ENCODE data around the gene NOP10. TPM values are rescaled to one million over a fixed set of nuclear protein-coding genes. Genes with fewer than 3 reads are reported as not detected.
A peak's percentile ranks its signal among the peaks of the same experiment; 100 is the strongest.

Gene NOP10
- total and polyA plus RNA-seq, 7 experiments from 2014 or later = 31.9 to 371 (median 77.8) TPM

DNA sequence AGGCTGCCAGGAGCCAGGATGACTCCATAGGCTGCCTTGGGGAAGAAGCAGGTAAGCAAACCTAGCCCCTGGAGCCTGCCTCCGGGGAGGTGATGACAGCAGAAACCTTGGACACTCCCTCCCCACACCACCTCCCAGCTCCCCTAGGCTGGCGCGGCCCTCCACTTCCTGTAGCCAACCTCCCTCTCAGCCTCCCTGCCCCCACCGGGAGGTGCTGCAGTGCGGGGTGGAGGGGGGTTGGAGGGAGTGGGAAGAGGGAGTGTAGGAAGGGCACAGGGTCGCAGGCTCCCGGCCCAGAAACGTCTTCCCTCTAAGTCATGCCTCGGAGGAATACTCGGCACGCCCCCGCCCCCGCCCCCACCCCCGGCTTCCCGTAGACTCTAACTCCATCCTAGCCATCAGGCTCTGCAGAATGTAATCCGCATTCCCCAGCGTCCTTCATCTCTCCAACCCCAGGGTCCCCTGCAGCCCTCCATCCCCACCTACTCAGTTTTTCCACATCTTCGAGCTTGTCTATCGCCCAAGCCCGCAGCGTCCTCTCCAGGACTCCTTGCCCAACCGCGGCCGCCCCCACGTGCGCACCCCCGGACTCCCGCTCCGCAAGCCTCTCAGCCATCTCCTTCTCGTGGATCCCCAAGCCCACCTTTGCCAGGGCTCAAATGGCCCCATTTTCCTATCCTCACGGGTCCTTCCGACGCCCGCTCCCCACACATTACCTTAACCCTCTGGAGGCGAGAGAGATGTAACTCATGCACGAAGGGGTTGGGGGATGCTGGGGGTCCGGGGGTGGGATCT is 23.5 kb upstream of the NOP10 start:
- peaks cover 0 to 2% (median 0%) of the 10 kb centered on the region in 11 donors for H3K9me3 Mint-ChIP-seq
- CTCF ChIA-PET = interaction anchor here (0.6 to 3.5 kb wide), 19 partner anchors 12 to 309 kb away, joined by 3 to 68 read pairs (median 4); partner anchors contain the start of genes EMC4, GOLGA8B, NOP10 and NUTM1
- ATAC-seq = peak; percentile 0

DNA sequence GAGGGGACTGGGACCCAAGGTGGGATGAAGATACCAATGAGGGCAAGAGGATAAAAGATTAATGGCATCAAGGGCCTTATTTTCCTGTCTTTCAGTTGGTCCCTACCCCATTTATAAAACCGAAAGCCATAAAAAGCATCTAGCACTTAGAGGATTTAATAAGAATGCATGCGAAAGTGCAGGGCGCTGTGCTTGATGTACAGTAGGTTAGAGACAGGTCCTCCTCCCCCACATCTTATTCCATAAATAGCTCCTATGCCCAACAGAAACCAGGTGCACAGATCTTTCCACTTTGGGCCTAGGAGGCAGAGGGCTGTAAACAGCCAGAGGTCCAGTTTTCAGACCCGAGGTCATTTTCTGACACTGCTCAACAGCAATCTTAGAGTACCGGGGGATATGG is 22.9 kb upstream of the NOP10 start:
- ChIA-PET CTCF (interaction anchor here (0.8 to 3.5 kb wide), 4 partner anchors 21 to 125 kb away, joined by 3 to 68 read pairs (median 16); partner anchors contain the start of genes NOP10, NUTM1 and SLC12A6), POLR2A (interaction anchor here (0.6 to 5.1 kb wide), 7 partner anchors 11 to 143 kb away, joined by 3 to 49 read pairs (median 3); partner anchors contain the start of genes NOP10, NUTM1 and SLC12A6)
- ATAC-seq (no peak), DNase-seq (peak in 1 of 9 donors; percentile 5)
- H3K4me3 Mint-ChIP-seq = peak overlapping the region; percentile 94 to 99 (median 96)
- H3K4me1 Mint-ChIP-seq = peaks cover 5 to 44% (median 27%) of the 10 kb centered on the region in 7 donors
- no peaks in the 10 kb centered on the region for H3K27me3 Mint-ChIP-seq
- peak overlapping the region; percentile 82 for H3K4me3 ChIP-seq (ENCODE audit: low read length)
- intact Hi-C loops (cut with micrococcal nuclease) = loop anchor here (2.0 to 10.0 kb wide), 3 partner anchors 121 to 603 kb away; partner anchors contain the start of genes AQR (in 1 of the 2) and AVEN (in 1 of the 2)
- peaks cover 0 to 20% (median 10%) of the 10 kb centered on the region in 5 donors for H3K36me3 Mint-ChIP-seq
- H3K27ac Mint-ChIP-seq = peak overlapping the region; percentile 38 to 94 (median 86)
- H3K4me1 ChIP-seq (ENCODE audit: control insufficient read depth in 2 of 2, insufficient read depth in 2 of 2, low read length in 2 of 2) = peaks cover 13 to 17% of the 10 kb centered on the region in 2 donors
- peaks cover 0 to 2% (median 0%) of the 10 kb centered on the region in 11 donors for H3K9me3 Mint-ChIP-seq
- H3K27ac ChIP-seq (ENCODE audit: low read depth, low read length) = peak overlapping the region; percentile 68
- H3K36me3 ChIP-seq (ENCODE audit: control insufficient read depth in 2 of 3, insufficient read depth in 3 of 3, low read length in 3 of 3) = peaks cover 0 to 27% (median 0%) of the 10 kb centered on the region in 3 experiments
- H3K27me3 ChIP-seq (ENCODE audit: control insufficient read depth in 2 of 2, insufficient read depth in 2 of 2, low read length in 2 of 2) = no peaks in the 10 kb centered on the region
- no peaks in the 10 kb centered on the region for H3K9me3 ChIP-seq (ENCODE audit: control insufficient read depth in 2 of 3, low read length in 3 of 3)

More for the DNA sequence above, 23.5 kb upstream of the NOP10 start:
- peak overlapping the region; percentile 68 for H3K27ac ChIP-seq (ENCODE audit: low read depth, low read length)
- peaks cover 13 to 17% of the 10 kb centered on the region in 2 donors for H3K4me1 ChIP-seq (ENCODE audit: control insufficient read depth in 2 of 2, insufficient read depth in 2 of 2, low read length in 2 of 2)
- H3K9me3 ChIP-seq (ENCODE audit: control insufficient read depth in 2 of 3, low read length in 3 of 3) = no peaks in the 10 kb centered on the region
- POLR2A ChIA-PET = interaction anchor here (1.0 to 5.1 kb wide), 12 partner anchors 8 to 328 kb away, joined by 3 to 49 read pairs (median 10); partner anchors contain the start of genes AVEN, EMC4, GOLGA8B and NOP10
- H3K27me3 ChIP-seq (ENCODE audit: control insufficient read depth in 2 of 2, insufficient read depth in 2 of 2, low read length in 2 of 2) = no peaks in the 10 kb centered on the region
- Mint-ChIP-seq H3K4me3 (peak overlapping the region; percentile 94 to 99 (median 96)), H3K27ac (peak overlapping the region; percentile 83 to 94 (median 88)), H3K27me3 (no peaks in the 10 kb centered on the region), H3K4me1 (peaks cover 5 to 44% (median 27%) of the 10 kb centered on the region in 7 donors), H3K36me3 (peaks cover 0 to 18% (median 5%) of the 10 kb centered on the region in 5 donors)
- H3K4me3 ChIP-seq (ENCODE audit: low read length) = peak overlapping the region; percentile 82
- H3K36me3 ChIP-seq (ENCODE audit: control insufficient read depth in 2 of 3, insufficient read depth in 3 of 3, low read length in 3 of 3) = peaks cover 0 to 21% (median 0%) of the 10 kb centered on the region in 3 experiments
- peak in 8 of 9 donors; percentile 22 to 66 (median 34) for DNase-seq
- intact Hi-C loops (cut with micrococcal nuclease) = loop anchor here (1.0 to 10.0 kb wide), 18 partner anchors 23 to 622 kb away; partner anchors contain the start of genes EMC7 (in 2 of the 2), GOLGA8B (in 2 of the 2), KATNBL1 (in 2 of the 2) and NOP10 (in 2 of the 2)

DNA sequence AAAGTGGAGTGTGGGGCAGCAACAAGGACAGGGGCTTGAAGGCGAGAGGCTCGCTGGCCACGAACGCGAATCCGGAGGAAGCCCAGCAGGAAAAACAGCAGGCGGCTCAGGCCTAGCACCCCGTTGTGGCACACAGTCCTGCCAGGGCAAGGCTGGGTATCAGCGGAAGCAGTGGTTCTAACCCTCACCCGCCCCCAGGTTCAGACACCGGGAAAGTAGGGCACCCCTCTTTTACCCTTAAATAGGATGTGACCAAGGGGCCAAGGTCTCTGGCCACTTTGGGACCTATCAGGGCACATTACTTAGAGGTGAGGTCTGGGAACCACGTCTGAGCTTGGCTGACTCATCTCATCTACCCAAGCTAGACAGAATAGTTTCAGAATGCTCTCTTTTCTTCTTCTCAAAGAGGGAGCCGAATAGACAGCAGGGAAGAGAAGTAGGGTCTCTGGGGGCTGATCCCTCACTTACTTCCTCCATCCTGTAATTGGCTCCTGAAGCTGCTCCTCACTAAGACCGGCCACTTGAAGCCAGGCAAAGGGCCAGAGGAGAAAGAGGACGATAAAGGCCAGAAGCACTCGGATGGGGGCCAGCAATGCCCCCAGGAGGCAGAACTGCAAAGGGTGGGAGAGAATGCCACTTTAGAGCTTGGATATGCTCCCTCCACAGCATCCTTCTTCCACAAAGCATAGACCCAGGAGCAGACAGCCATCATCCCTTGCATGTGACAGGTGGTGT is 22.3 kb upstream of the NOP10 start:
- intact Hi-C loops (cut with micrococcal nuclease) = loop anchor here in 1 of 2 donors (10.0 kb wide), 2 partner anchors 120 to 330 kb away; partner anchors contain the start of gene AVEN
- no peak for ATAC-seq
- Histone ChIP-seq H3K4me1 (ENCODE audit: control insufficient read depth in 2 of 2, insufficient read depth in 2 of 2, low read length in 2 of 2) (peaks cover 13 to 17% of the 10 kb centered on the region in 2 donors), H3K36me3 (ENCODE audit: control insufficient read depth in 2 of 3, insufficient read depth in 3 of 3, low read length in 3 of 3) (peaks cover 0 to 33% (median 4%) of the 10 kb centered on the region in 3 experiments), H3K27me3 (ENCODE audit: control insufficient read depth in 2 of 2, insufficient read depth in 2 of 2, low read length in 2 of 2) (no peaks in the 10 kb centered on the region), H3K4me3 (ENCODE audit: low read length) (peak overlapping the region; percentile 82), H3K27ac (ENCODE audit: low read depth, low read length) (peak overlapping the region; percentile 68), H3K9me3 (ENCODE audit: control insufficient read depth in 2 of 3, low read length in 3 of 3) (no peaks in the 10 kb centered on the region)
- ChIA-PET CTCF (interaction anchor here (0.8 to 3.5 kb wide), 3 partner anchors 23 to 124 kb away, joined by 4 to 68 read pairs (median 27); partner anchors contain the start of genes NOP10, NUTM1 and SLC12A6), POLR2A (interaction anchor here (0.6 to 5.1 kb wide), 5 partner anchors 21 to 132 kb away, joined by 3 to 49 read pairs (median 3); partner anchors contain the start of genes NOP10, NUTM1 and SLC12A6)
- H3K9me3 Mint-ChIP-seq = peaks cover 0 to 2% (median 0%) of the 10 kb centered on the region in 11 donors
- peak overlapping the region; percentile 94 to 99 (median 96) for H3K4me3 Mint-ChIP-seq
- peaks cover 5 to 42% (median 27%) of the 10 kb centered on the region in 7 donors for H3K4me1 Mint-ChIP-seq
- H3K27ac Mint-ChIP-seq = peak overlapping the region in 8 of 9 donors; percentile 21 to 93 (median 52)
- H3K36me3 Mint-ChIP-seq = peaks cover 0 to 23% (median 13%) of the 10 kb centered on the region in 5 donors
- no peak for DNase-seq
- no peaks in the 10 kb centered on the region for H3K27me3 Mint-ChIP-seq

- intact Hi-C loops (cut with micrococcal nuclease) = loop anchor here in 1 of 2 donors (10.0 kb wide), 2 partner anchors 119 to 329 kb away; partner anchors contain the start of gene AVEN
- CTCF ChIA-PET = interaction anchor here (0.6 kb wide), 1 partner anchor 21 kb away, joined by 3 read pairs; the partner anchor contains the start of genes NOP10 and NUTM1
Measured at GRCh38 chr15:34364041-34364440, 21.1 kb upstream of the NOP10 start.

DNA sequence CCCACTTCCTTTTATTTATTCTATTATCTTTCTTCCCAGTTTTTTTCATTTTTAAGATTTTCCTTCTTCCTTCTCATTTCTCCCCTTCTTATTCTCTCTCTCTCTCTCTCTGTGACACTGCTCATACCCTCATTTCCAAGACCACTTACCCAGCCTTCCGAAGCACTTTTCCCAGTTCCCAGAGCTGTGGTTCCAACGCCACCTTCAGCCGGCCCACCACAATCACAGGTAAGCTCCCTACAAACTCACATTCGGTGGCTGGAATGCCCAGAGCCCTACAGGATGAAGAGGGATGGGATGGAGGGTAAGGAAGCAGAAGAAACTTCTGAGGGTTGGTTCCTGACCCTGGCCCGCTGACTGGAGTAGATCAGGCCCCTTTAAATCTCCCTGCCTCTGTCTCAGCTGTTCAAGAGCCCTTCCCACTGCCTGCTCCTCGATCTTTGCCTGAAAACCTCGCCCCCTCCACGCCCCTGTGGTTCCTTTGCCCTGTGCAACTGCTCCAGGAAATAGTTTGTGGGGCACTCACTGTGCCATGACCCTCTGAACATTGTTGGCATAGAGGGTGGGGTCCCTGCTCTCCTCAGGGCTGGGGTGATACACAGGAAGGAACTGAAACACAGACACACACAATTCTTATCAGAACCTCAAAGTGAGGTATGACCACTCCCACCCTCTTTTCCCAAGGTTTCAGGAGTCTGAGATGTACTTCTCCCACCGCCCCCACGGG is 19.3 kb upstream of the NOP10 start:
- ATAC-seq (no peak), DNase-seq (no peak)
- ChIA-PET CTCF (no interaction called here), POLR2A (interaction anchor here (1.5 kb wide), 1 partner anchor 24 kb away, joined by 3 read pairs; no protein-coding TSS in a partner anchor)
- Mint-ChIP-seq H3K9me3 (peaks cover 0 to 2% (median 0%) of the 10 kb centered on the region in 11 donors), H3K4me3 (no peak overlapping the region), H3K27me3 (no peaks in the 10 kb centered on the region), H3K4me1 (peaks cover 0 to 26% (median 18%) of the 10 kb centered on the region in 7 donors), H3K27ac (peak overlapping the region in 4 of 9 donors; percentile 15 to 76 (median 61)), H3K36me3 (peaks cover 4 to 37% (median 21%) of the 10 kb centered on the region in 5 donors)
- intact Hi-C loops (cut with micrococcal nuclease) = loop anchor here in 1 of 2 donors (10.0 kb wide), 2 partner anchors 117 to 327 kb away; partner anchors contain the start of gene AVEN
- peaks cover 8 to 9% of the 10 kb centered on the region in 2 donors for H3K4me1 ChIP-seq (ENCODE audit: control insufficient read depth in 2 of 2, insufficient read depth in 2 of 2, low read length in 2 of 2)
- peaks cover 4 to 58% (median 11%) of the 10 kb centered on the region in 3 experiments for H3K36me3 ChIP-seq (ENCODE audit: control insufficient read depth in 2 of 3, insufficient read depth in 3 of 3, low read length in 3 of 3)
- H3K27me3 ChIP-seq (ENCODE audit: control insufficient read depth in 2 of 2, insufficient read depth in 2 of 2, low read length in 2 of 2) = no peaks in the 10 kb centered on the region
- no peaks in the 10 kb centered on the region for H3K9me3 ChIP-seq (ENCODE audit: control insufficient read depth in 2 of 3, low read length in 3 of 3)
- no peak overlapping the region for H3K4me3 ChIP-seq (ENCODE audit: low read length)
- no peak overlapping the region for H3K27ac ChIP-seq (ENCODE audit: low read depth, low read length)

More at GRCh38 chr15:34364041-34364440, 21.1 kb upstream of the NOP10 start:
- POLR2A ChIA-PET = no interaction called here
- no peaks in the 10 kb centered on the region for H3K9me3 ChIP-seq (ENCODE audit: control insufficient read depth in 2 of 3, low read length in 3 of 3)
- ATAC-seq = no peak
- peaks cover 13 to 17% of the 10 kb centered on the region in 2 donors for H3K4me1 ChIP-seq (ENCODE audit: control insufficient read depth in 2 of 2, insufficient read depth in 2 of 2, low read length in 2 of 2)
- Mint-ChIP-seq H3K27me3 (no peaks in the 10 kb centered on the region), H3K27ac (no peak overlapping the region), H3K9me3 (peaks cover 0 to 2% (median 0%) of the 10 kb centered on the region in 11 donors), H3K4me1 (peaks cover 5 to 35% (median 27%) of the 10 kb centered on the region in 7 donors), H3K4me3 (no peak overlapping the region), H3K36me3 (peaks cover 0 to 28% (median 16%) of the 10 kb centered on the region in 5 donors)
- no peak overlapping the region for H3K27ac ChIP-seq (ENCODE audit: low read depth, low read length)
- peaks cover 4 to 45% (median 4%) of the 10 kb centered on the region in 3 experiments for H3K36me3 ChIP-seq (ENCODE audit: control insufficient read depth in 2 of 3, insufficient read depth in 3 of 3, low read length in 3 of 3)
- no peak for DNase-seq
- H3K27me3 ChIP-seq (ENCODE audit: control insufficient read depth in 2 of 2, insufficient read depth in 2 of 2, low read length in 2 of 2) = no peaks in the 10 kb centered on the region
- H3K4me3 ChIP-seq (ENCODE audit: low read length) = no peak overlapping the region

Measured in naive thymus-derived CD4-positive, alpha-beta T cell (primary cell).